Endothelial cell of umbilical vein (primary cell): ENCODE data around the gene SPTLC3.

Experiments used
- CTCF ChIP-seq, 2 donors: IDR thresholded peaks; 1 replicate in 1 of 2; 2 replicates in 1 of 2; pipeline ENCODE4 v1.5.1; 2011; ENCODE audit warnings: low read length in 2 of 2, mild to moderate bottlenecking in 2 of 2, moderate library complexity in 2 of 2, control low read depth in 1 of 2, inconsistent platforms in 1 of 2, low read depth in 1 of 2; ENCODE audit not compliant: insufficient read depth in 1 of 2; ENCODE audit errors: extremely low read depth in 1 of 2
- EZH2 ChIP-seq: IDR thresholded peaks from 2 replicates; pipeline ENCODE4 v1.6.1; 2012; ENCODE audit warnings: borderline replicate concordance, low read depth, mild to moderate bottlenecking, moderate library complexity, low read length, inconsistent platforms; ENCODE audit not compliant: severe bottlenecking
- GATA2 ChIP-seq: IDR thresholded peaks from 2 replicates; pipeline ENCODE4 v1.7.0; 2011; ENCODE audit warnings: low read depth, mild to moderate bottlenecking, moderate library complexity, mixed read lengths, low read length; ENCODE audit not compliant: insufficient read length, insufficient read depth
- MAX ChIP-seq: IDR thresholded peaks from 2 replicates; pipeline ENCODE4 v1.6.1; 2011; ENCODE audit not compliant: insufficient read depth, insufficient read length
- POLR2A ChIP-seq: IDR thresholded peaks from 2 replicates; pipeline ENCODE4 v1.6.1; 2012; ENCODE audit warnings: low read depth, mild to moderate bottlenecking, control low read depth, low read length
- POLR2AphosphoS5 ChIP-seq: IDR thresholded peaks from 2 replicates; pipeline ENCODE4 v1.6.1; 2012; ENCODE audit warnings: low read depth, mild to moderate bottlenecking, control low read depth, low read length, moderate library complexity; ENCODE audit not compliant: insufficient read depth

GRCh38 chr20:13159889-13160288 is 151.1 kb downstream of the SPTLC3 start:
- TF ChIP-seq EZH2 (no peak), CTCF (IDR thresholded peaks at IDR 0.05; ENCODE audit: extremely low read depth in 1 of 2, insufficient read depth in 1 of 2, low read depth in 1 of 2, low read length in 2 of 2) (no peak), GATA2 (no peak), POLR2AphosphoS5 (no peak), POLR2A (no peak), MAX (no peak)
